ENCODE measurements around the gene DENND5B.

DNA sequence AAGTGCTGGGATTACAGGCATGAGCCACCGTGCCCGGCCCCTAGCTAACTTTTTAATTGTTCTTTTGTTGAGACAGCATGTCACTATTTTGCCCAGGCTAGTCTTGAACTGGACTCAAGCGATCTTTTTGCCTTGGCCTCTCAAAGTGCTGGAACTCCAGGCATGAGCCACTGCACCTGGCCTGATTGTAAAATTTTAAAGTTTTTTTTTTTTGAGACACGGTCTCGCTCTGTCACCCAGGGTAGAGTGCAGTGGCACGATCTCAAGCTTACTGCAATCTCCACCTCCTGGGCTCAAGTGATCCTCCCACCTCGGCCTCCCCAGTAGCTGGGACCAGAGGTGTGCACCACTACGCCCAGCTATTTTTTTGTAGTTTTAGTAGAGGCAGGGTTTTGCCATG is 185.9 kb downstream of the DENND5B start:
- TF ChIP-seq POLR2A (IDR thresholded peaks at IDR 0.05) (no peak), CTCF (IDR thresholded peaks at IDR 0.05) (no peak)

Data from lower leg skin (tissue), 3 donors.